Liver (tissue), 9 donors: ENCODE data around the gene SUGCT. TPM values are rescaled to one million over a fixed set of nuclear protein-coding genes. Genes with fewer than 3 reads are reported as not detected.
"Not testable (repeated sequence)": the region's sequence is repeated elsewhere in the genome, so short reads cannot be mapped to it uniquely, and the experiment has no call there.

Experiments used
- DNase-seq: peaks from one replicate; pipeline ENCODE4 v3.0.0-alpha.2; 2017; ENCODE audit warnings: low spot score
- H3K27ac ChIP-seq, 2 donors: one replicate each; pipeline ENCODE4 v1.7.0; 2013; ENCODE audit warnings: inconsistent platforms in 2 of 2, low read length in 2 of 2, control low read depth in 1 of 2, low read depth in 1 of 2, mild to moderate bottlenecking in 1 of 2
- H3K27me3 ChIP-seq, 4 donors: one replicate each; pipeline versions ENCODE4 v1.6.1 to v1.7.0; 2013; ENCODE audit warnings: low read length in 3 of 4, inconsistent platforms in 1 of 4, mild to moderate bottlenecking in 1 of 4, moderate library complexity in 1 of 4; ENCODE audit not compliant: control insufficient read depth in 4 of 4, insufficient read depth in 4 of 4
- H3K36me3 ChIP-seq, 4 donors: one replicate each; pipeline versions ENCODE4 v1.6.1 to v1.7.0; 2013; ENCODE audit warnings: low read length in 3 of 4, mild to moderate bottlenecking in 3 of 4, low read depth in 1 of 4, moderate library complexity in 1 of 4; ENCODE audit not compliant: control insufficient read depth in 4 of 4, insufficient read depth in 3 of 4
- H3K4me1 ChIP-seq, 4 donors: one replicate each; pipeline versions ENCODE4 v1.6.1 to v1.7.0; 2013; ENCODE audit warnings: low read length in 3 of 4, mild to moderate bottlenecking in 3 of 4, moderate library complexity in 1 of 4; ENCODE audit not compliant: control insufficient read depth in 4 of 4, insufficient read depth in 4 of 4
- H3K4me3 ChIP-seq, 3 donors: one replicate each; pipeline versions ENCODE4 v1.6.1 to v1.7.0; 2013; ENCODE audit warnings: low read length in 3 of 3, control low read depth in 1 of 3, low read depth in 1 of 3, mild to moderate bottlenecking in 1 of 3
- H3K9ac ChIP-seq, 2 donors: one replicate each; pipeline ENCODE4 v1.7.0; 2013; ENCODE audit warnings: low read length in 2 of 2, mild to moderate bottlenecking in 2 of 2, moderate library complexity in 2 of 2, control low read depth in 1 of 2, low read depth in 1 of 2
- H3K9me3 ChIP-seq, 4 donors: one replicate each; pipeline versions ENCODE4 v1.6.1 to v1.7.0; 2013; ENCODE audit warnings: low read length in 3 of 4; ENCODE audit not compliant: control insufficient read depth in 4 of 4
- CTCF ChIP-seq: fragments of 150-350 bp; IDR thresholded peaks from 2 replicates; pipeline ENCODE4 v1.5.1; 2017; ENCODE audit warnings: improper control_type of control experiment, low read depth, low read length; ENCODE audit not compliant: missing input control
- EGR1 ChIP-seq, 2 donors: IDR thresholded peaks; 2 replicates each; pipeline ENCODE4 v1.6.1; 2016 to 2018; ENCODE audit warnings: antibody characterized with exemption in 2 of 2, low read depth in 2 of 2
- FOXA1 ChIP-seq: IDR thresholded peaks from 2 replicates; pipeline ENCODE4 v1.6.1; 2016; ENCODE audit warnings: antibody characterized with exemption
- FOXA2 ChIP-seq: IDR thresholded peaks from 2 replicates; pipeline ENCODE4 v1.6.1; 2016; ENCODE audit warnings: antibody characterized with exemption
- HNF4G ChIP-seq: IDR thresholded peaks from 2 replicates; pipeline ENCODE4 v1.6.1; 2016; ENCODE audit warnings: antibody characterized with exemption
- JUND ChIP-seq, 2 donors: IDR thresholded peaks; 2 replicates each; pipeline ENCODE4 v1.6.1; 2016; ENCODE audit warnings: antibody characterized with exemption in 2 of 2
- NR2F2 ChIP-seq: IDR thresholded peaks from 2 replicates; pipeline ENCODE4 v1.6.1; 2016; ENCODE audit warnings: antibody characterized with exemption
- RXRA ChIP-seq, 2 donors: IDR thresholded peaks; 2 replicates each; pipeline ENCODE4 v1.6.1; 2017 to 2018; ENCODE audit warnings: antibody characterized with exemption in 2 of 2, mild to moderate bottlenecking in 1 of 2
- SP1 ChIP-seq: IDR thresholded peaks from 2 replicates; pipeline ENCODE4 v1.6.1; 2018; ENCODE audit warnings: antibody characterized with exemption, mild to moderate bottlenecking
- WGBS: extraction: QIAGEN DNeasy Blood & Tissue Kit; methylation state at CpG from one replicate; pipeline ENCODE4 v1.1.7; 2013; 5-methylcytosine and 5-hydroxymethylcytosine counted together
- polyA plus RNA-seq, 2 donors: library from polyadenylated mRNA; stranded (reverse) in 1 of 2; unstranded in 1 of 2; fragments of 200-250 nt in 1 of 2; fragments of >200 nt in 1 of 2; fragmentation: Nextera tagmentation in 1 of 2; extraction: Ambion mirVana in 1 of 2; gene quantifications; one replicate each; pipeline versions ENCODE4 v1.2.1 to v1.2.3, GENCODE V29; 2013 to 2015
- total RNA-seq, 2 donors: library from RNA; depleted of rRNA; stranded (reverse); fragments of >200 nt; gene quantifications; one replicate each; pipeline ENCODE4 v1.2.3, GENCODE V29; 2014
- TF ChIP-seq, protein P1 (sequence below): IDR thresholded peaks from 2 replicates; pipeline ENCODE4 v1.6.1; 2016; ENCODE audit warnings: antibody characterized with exemption
- TF ChIP-seq, protein P2 (sequence below): IDR thresholded peaks from 2 replicates; pipeline ENCODE4 v1.6.1; 2016; ENCODE audit warnings: antibody characterized with exemption
- donor health status: healthy.
- donor health status: healthy.
- donor health status: healthy.
- donor health status: healthy.
- donor health status: healthy.

SUGCT gene
- total and polyA plus RNA-seq, 4 donors: 6.2 to 11.9 (median 9.9) TPM

DNA sequence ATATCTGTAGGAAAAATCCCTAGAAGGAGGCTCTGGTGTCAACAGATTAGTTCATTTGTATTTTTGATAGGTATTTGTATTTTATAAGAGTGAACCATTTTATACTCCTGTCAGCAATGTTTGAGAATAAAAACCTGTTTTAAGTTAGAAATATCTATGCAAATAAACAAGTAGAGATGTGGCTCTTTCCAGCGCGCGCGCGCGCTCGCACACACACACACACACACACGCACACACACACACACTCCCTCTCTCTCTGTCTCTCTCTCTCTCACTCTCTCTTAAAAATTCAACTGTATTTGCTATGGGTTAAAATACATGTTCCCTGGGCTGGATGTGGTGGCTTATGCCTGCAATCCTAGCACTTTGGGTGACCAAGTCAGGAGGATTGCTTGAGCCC, 113.9 kb downstream of the SUGCT start:
- Histone ChIP-seq H3K9ac (no peak overlapping the region), H3K27ac (no peak overlapping the region), H3K36me3 (no peaks in the 10 kb centered on the region), H3K9me3 (no peaks in the 10 kb centered on the region), H3K4me3 (no peak overlapping the region), H3K27me3 (no peaks in the 10 kb centered on the region), H3K4me1 (no peaks in the 10 kb centered on the region)
- TF ChIP-seq FOXA2 (no peak), NR2F2 (no peak), JUND (IDR thresholded peaks at IDR 0.05) (no peak), HNF4G (no peak), RXRA (IDR thresholded peaks at IDR 0.05) (no peak), CTCF (no peak), FOXA1 (no peak)
- TF ChIP-seq, protein P1, sequence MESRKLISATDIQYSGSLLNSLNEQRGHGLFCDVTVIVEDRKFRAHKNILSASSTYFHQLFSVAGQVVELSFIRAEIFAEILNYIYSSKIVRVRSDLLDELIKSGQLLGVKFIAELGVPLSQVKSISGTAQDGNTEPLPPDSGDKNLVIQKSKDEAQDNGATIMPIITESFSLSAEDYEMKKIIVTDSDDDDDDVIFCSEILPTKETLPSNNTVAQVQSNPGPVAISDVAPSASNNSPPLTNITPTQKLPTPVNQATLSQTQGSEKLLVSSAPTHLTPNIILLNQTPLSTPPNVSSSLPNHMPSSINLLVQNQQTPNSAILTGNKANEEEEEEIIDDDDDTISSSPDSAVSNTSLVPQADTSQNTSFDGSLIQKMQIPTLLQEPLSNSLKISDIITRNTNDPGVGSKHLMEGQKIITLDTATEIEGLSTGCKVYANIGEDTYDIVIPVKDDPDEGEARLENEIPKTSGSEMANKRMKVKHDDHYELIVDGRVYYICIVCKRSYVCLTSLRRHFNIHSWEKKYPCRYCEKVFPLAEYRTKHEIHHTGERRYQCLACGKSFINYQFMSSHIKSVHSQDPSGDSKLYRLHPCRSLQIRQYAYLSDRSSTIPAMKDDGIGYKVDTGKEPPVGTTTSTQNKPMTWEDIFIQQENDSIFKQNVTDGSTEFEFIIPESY: no peak
- no peak for DNase-seq
- WGBS: 75% methylated on average over 8 of the region's 8 CpGs

DNA sequence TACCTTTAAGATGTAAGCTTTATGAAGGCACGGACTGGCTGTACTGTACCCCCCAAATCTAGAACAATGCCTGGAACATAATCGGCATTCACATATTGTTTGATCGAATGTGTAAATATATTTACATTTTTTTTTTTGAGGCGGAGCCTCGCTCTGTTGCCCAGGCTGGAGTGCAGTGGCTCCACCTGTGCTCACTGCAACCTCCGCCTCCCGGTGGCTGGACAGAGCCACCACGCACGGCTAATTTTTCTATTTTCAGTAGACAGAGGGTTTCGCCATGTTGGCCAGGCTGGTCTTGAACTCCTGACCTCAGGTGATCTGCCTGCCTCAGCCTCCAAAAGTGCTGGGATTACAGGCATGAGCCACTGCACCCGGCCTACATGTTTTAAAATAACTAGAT, 118.6 kb downstream of the SUGCT start:
- H3K27ac ChIP-seq, H3K9ac ChIP-seq, H3K9me3 ChIP-seq, DNase-seq, H3K27me3 ChIP-seq, H3K4me1 ChIP-seq, H3K36me3 ChIP-seq, H3K4me3 ChIP-seq: not testable (repeated sequence)
- WGBS: 96% methylated on average over 11 of the region's 11 CpGs

GRCh38 chr7:40263752-40264390, 129.1 kb downstream of the SUGCT start:
- no peaks in the 10 kb centered on the region for H3K27me3 ChIP-seq
- no peak overlapping the region for H3K4me3 ChIP-seq
- DNase-seq: no peak
- no peak overlapping the region for H3K27ac ChIP-seq
- 25% methylated on average over 3 of the region's 3 CpGs for WGBS
- H3K9me3 ChIP-seq: no peaks in the 10 kb centered on the region
- peaks cover 0 to 6% (median 1%) of the 10 kb centered on the region in 4 donors for H3K4me1 ChIP-seq
- TF ChIP-seq SP1: no peak
- no peak for TF ChIP-seq RXRA (IDR thresholded peaks at IDR 0.05)
- TF ChIP-seq EGR1 (IDR thresholded peaks at IDR 0.05; ENCODE audit: low read depth in 2 of 2): no peak
- TF ChIP-seq HNF4G: no peak
- TF ChIP-seq, protein P2, sequence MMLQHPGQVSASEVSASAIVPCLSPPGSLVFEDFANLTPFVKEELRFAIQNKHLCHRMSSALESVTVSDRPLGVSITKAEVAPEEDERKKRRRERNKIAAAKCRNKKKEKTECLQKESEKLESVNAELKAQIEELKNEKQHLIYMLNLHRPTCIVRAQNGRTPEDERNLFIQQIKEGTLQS: no peak
- H3K9ac ChIP-seq: no peak overlapping the region
- H3K36me3 ChIP-seq: no peaks in the 10 kb centered on the region
